Activated naive CD8-positive, alpha-beta T cell treated with anti-CD3 and anti-CD28 coated beads for 36 hours (primary cell): ENCODE data around the gene UQCRC1. TPM values are rescaled to one million over a fixed set of nuclear protein-coding genes. Genes with fewer than 3 reads are reported as not detected.

Source experiments
- total RNA-seq, 2 experiments: library from RNA; stranded (reverse); gene quantifications; one replicate each; pipeline ENCODE4 v1.2.3, GENCODE V29; 2021

UQCRC1 gene
- total RNA-seq, 2 experiments from 2014 or later: 193 to 209 TPM

Other genes with a start within 250 kb of the UQCRC1 start
- not detected for gene FBXW12, start 237.4 kb downstream of the UQCRC1 start, total RNA-seq
- gene PLXNB1, start 179.6 kb downstream of the UQCRC1 start, total RNA-seq: 1 to 10 TPM; 1.6 to 2.4 TPM
- gene CCDC51, start 169.5 kb downstream of the UQCRC1 start, total RNA-seq: 10 to 100 TPM; 28.2 to 29.5 TPM
- gene TMA7, start 169.4 kb downstream of the UQCRC1 start, total RNA-seq: 100 to 1,000 TPM; 398 to 421 TPM
- 10 to 100 TPM; 17.3 to 17.9 TPM for gene ATRIP, start 162.9 kb downstream of the UQCRC1 start, total RNA-seq
- gene SHISA5, start 105.5 kb downstream of the UQCRC1 start, total RNA-seq: 10 to 100 TPM; 68.8 to 73.5 TPM
- 10 to 100 TPM; 33.7 to 36.1 TPM for gene PFKFB4, start 52.8 kb downstream of the UQCRC1 start, total RNA-seq
- not detected for gene UCN2, start 45.9 kb downstream of the UQCRC1 start, total RNA-seq
- gene COL7A1, start 14.3 kb downstream of the UQCRC1 start, total RNA-seq: 1 to 10 TPM; 1.4 to 1.8 TPM
- gene TMEM89, start 12.1 kb upstream of the UQCRC1 start, total RNA-seq: not detected
- gene SLC26A6, start 25.8 kb upstream of the UQCRC1 start, total RNA-seq: 10 to 100 TPM; 16.6 to 18.4 TPM
- 10 to 100 TPM; 18.2 to 18.6 TPM for gene CELSR3, start 53.2 kb upstream of the UQCRC1 start, total RNA-seq
- 10 to 100 TPM; 43.8 to 43.9 TPM for gene NCKIPSD, start 76.3 kb upstream of the UQCRC1 start, total RNA-seq
- gene IP6K2, start 107.6 kb upstream of the UQCRC1 start, total RNA-seq: 10 to 100 TPM; 42.6 to 49.9 TPM
- gene PRKAR2A, start 238.2 kb upstream of the UQCRC1 start, total RNA-seq: 10 to 100 TPM; 42.8 to 45.2 TPM